Glutamatergic neuron (in vitro differentiated cells): ENCODE results near the gene ARL8A. TPM values are rescaled to one million over a fixed set of nuclear protein-coding genes. Genes with fewer than 3 reads are reported as not detected.

Source experiments
- DNase-seq: peaks from one replicate; pipeline ENCODE4 v3.0.0; 2022
- H3K27ac Mint-ChIP-seq: one replicate; pipeline ENCODE4 v1.8.0; 2020; ENCODE audit warnings: mild to moderate bottlenecking, mixed read lengths, inconsistent platforms; ENCODE audit not compliant: unreplicated experiment
- H3K27me3 Mint-ChIP-seq: one replicate; pipeline ENCODE4 v1.8.0; 2020; ENCODE audit warnings: mild to moderate bottlenecking, moderate library complexity, mixed read lengths, inconsistent platforms; ENCODE audit not compliant: unreplicated experiment
- H3K36me3 Mint-ChIP-seq: one replicate; pipeline ENCODE4 v1.8.0; 2020; ENCODE audit warnings: mild to moderate bottlenecking, mixed read lengths, inconsistent platforms; ENCODE audit not compliant: unreplicated experiment
- H3K4me1 Mint-ChIP-seq: one replicate; pipeline ENCODE4 v1.8.0; 2020; ENCODE audit warnings: mild to moderate bottlenecking, low read depth, mixed read lengths, inconsistent platforms; ENCODE audit not compliant: unreplicated experiment
- H3K4me3 Mint-ChIP-seq: one replicate; pipeline ENCODE4 v1.8.0; 2020; ENCODE audit warnings: mild to moderate bottlenecking, mixed read lengths, inconsistent platforms; ENCODE audit not compliant: unreplicated experiment
- H3K9me3 Mint-ChIP-seq: one replicate; pipeline ENCODE4 v1.8.0; 2020; ENCODE audit warnings: mild to moderate bottlenecking, moderate library complexity, mixed read lengths, inconsistent platforms; ENCODE audit not compliant: unreplicated experiment
- total RNA-seq: library from RNA; stranded (reverse); fragmentation: NEBNext Ultra II Directional; extraction: Animal tissue kit (Norgen Biotek cat#: 25700); gene quantifications from one replicate; pipeline ENCODE4 v1.2.1, GENCODE V29; 2021; ENCODE audit not compliant: unreplicated experiment
- TF ChIP-seq, protein P1 (sequence below): fragments of 200-600 bp; sonication (generic); IDR thresholded peaks from one replicate; pipeline ENCODE4 v1.5.0; 2021; ENCODE audit not compliant: partially characterized antibody, unreplicated experiment

ARL8A gene
- total RNA-seq, 1 donor from 2014 or later: 160 TPM

DNA sequence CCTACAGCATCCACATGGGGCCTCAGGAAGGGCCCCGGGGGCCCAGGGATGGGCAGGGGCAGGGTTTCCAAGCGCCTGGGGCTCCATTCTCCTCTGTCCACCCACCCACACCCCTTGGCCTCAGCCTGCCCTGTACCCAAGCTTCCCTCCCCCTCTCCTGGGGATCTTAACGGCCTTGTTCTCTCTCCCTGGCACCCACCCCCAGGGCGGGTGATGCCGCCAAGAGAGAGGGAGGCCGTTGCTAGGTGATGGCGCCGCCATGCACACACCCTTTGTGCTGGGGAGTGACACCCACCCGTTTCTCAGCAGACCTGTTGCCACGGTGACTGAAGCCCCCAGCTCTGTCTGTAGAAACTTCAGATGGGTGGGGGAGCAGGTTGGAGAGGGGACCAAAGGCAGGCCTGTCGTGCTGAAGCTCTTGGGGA lies 14.2 kb downstream of the ARL8A start:
- DNase-seq: no peak
- H3K4me1 Mint-ChIP-seq: peaks cover 6% of the 10 kb centered on the region
- H3K9me3 Mint-ChIP-seq: peaks cover 2% of the 10 kb centered on the region
- no peak overlapping the region for H3K27ac Mint-ChIP-seq
- no peaks in the 10 kb centered on the region for H3K36me3 Mint-ChIP-seq
- H3K4me3 Mint-ChIP-seq: no peak overlapping the region
- no peaks in the 10 kb centered on the region for H3K27me3 Mint-ChIP-seq
- TF ChIP-seq, protein P1, sequence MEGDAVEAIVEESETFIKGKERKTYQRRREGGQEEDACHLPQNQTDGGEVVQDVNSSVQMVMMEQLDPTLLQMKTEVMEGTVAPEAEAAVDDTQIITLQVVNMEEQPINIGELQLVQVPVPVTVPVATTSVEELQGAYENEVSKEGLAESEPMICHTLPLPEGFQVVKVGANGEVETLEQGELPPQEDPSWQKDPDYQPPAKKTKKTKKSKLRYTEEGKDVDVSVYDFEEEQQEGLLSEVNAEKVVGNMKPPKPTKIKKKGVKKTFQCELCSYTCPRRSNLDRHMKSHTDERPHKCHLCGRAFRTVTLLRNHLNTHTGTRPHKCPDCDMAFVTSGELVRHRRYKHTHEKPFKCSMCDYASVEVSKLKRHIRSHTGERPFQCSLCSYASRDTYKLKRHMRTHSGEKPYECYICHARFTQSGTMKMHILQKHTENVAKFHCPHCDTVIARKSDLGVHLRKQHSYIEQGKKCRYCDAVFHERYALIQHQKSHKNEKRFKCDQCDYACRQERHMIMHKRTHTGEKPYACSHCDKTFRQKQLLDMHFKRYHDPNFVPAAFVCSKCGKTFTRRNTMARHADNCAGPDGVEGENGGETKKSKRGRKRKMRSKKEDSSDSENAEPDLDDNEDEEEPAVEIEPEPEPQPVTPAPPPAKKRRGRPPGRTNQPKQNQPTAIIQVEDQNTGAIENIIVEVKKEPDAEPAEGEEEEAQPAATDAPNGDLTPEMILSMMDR: no peak

- H3K4me1 Mint-ChIP-seq: peaks cover 6% of the 10 kb centered on the region
- no peak for DNase-seq
- TF ChIP-seq, protein P1: no peak
- H3K9me3 Mint-ChIP-seq: peaks cover 4% of the 10 kb centered on the region
- H3K4me3 Mint-ChIP-seq: no peak overlapping the region
- H3K36me3 Mint-ChIP-seq: no peaks in the 10 kb centered on the region
- H3K27me3 Mint-ChIP-seq: no peaks in the 10 kb centered on the region
- no peak overlapping the region for H3K27ac Mint-ChIP-seq
Measured at GRCh38 chr1:202129453-202130296, 14.9 kb downstream of the ARL8A start.

DNA sequence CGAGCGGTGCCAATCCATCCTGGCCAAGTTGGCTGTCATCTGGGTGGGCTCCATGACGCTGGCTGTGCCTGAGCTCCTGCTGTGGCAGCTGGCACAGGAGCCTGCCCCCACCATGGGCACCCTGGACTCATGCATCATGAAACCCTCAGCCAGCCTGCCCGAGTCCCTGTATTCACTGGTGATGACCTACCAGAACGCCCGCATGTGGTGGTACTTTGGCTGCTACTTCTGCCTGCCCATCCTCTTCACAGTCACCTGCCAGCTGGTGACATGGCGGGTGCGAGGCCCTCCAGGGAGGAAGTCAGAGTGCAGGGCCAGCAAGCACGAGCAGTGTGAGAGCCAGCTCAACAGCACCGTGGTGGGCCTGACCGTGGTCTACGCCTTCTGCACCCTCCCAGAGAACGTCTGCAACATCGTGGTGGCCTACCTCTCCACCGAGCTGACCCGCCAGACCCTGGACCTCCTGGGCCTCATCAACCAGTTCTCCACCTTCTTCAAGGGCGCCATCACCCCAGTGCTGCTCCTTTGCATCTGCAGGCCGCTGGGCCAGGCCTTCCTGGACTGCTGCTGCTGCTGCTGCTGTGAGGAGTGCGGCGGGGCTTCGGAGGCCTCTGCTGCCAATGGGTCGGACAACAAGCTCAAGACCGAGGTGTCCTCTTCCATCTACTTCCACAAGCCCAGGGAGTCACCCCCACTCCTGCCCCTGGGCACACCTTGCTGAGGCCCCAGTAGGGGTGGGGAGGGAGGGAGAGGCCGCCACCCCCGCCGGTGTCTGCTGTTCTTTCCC lies 16.5 kb downstream of the ARL8A start:
- Mint-ChIP-seq H3K27me3 (no peaks in the 10 kb centered on the region), H3K9me3 (peaks cover 7% of the 10 kb centered on the region), H3K27ac (no peak overlapping the region), H3K36me3 (no peaks in the 10 kb centered on the region), H3K4me3 (no peak overlapping the region), H3K4me1 (peaks cover 9% of the 10 kb centered on the region)
- no peak for DNase-seq
- TF ChIP-seq, protein P1: no peak

- Mint-ChIP-seq H3K27ac (no peak overlapping the region), H3K9me3 (peaks cover 5% of the 10 kb centered on the region), H3K4me1 (peaks cover 7% of the 10 kb centered on the region), H3K36me3 (no peaks in the 10 kb centered on the region), H3K27me3 (no peaks in the 10 kb centered on the region), H3K4me3 (no peak overlapping the region)
- DNase-seq: no peak
- TF ChIP-seq, protein P1: no peak
Measured at GRCh38 chr1:202127061-202127460, 17.5 kb downstream of the ARL8A start.
